NK-92 treated with Interleukin-12 subunit alpha and Interleukin-12 subunit beta, amount 100 ng/mL, for 24 hours (cell line): ENCODE data around the gene SLC16A9.
"Not testable (repeated sequence)": the region's sequence is repeated elsewhere in the genome, so short reads cannot be mapped to it uniquely, and the experiment has no call there.

Experiments used
- DNase-seq: peaks from one replicate; lab custom pipeline; 2025; lab: John Stamatoyannopoulos, UW

The SLC16A9 gene, protein sequence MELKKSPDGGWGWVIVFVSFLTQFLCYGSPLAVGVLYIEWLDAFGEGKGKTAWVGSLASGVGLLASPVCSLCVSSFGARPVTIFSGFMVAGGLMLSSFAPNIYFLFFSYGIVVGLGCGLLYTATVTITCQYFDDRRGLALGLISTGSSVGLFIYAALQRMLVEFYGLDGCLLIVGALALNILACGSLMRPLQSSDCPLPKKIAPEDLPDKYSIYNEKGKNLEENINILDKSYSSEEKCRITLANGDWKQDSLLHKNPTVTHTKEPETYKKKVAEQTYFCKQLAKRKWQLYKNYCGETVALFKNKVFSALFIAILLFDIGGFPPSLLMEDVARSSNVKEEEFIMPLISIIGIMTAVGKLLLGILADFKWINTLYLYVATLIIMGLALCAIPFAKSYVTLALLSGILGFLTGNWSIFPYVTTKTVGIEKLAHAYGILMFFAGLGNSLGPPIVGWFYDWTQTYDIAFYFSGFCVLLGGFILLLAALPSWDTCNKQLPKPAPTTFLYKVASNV

DNA sequence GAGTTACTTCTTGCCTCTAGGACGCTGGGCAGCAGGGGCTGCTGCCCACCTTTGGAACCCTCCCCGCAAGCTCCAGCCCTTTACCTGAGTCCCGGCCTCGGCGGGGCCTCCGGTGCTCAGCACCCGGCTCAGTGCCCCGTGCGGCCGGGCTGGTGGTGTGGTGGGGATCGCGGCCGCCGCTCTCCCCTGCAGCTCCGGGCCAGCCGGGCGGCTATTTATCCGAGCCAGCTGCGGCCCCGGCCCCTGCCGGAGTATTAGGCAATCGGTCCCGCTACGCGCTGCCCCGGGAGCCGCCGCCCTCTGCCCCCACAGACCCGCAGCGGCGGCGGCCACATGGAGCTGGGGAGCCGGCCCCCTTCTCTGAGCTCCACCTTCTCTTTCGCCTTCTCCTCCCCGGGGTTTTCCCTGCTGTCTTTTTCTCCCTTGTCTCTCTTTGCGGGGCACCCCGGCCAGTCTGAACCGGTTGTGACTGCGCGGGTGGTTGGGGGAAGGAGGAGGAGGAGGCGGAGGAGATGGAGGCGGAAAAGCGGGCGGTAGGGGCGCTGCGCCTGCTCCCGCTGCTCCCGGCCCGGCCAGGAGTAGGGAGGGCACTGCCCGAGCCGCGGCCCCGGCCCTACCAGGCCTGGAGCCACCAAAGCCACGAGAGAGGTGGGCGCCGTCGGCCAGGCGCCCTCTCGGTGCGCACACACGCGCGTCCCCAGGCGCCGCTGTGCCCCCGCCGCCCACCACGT lies at the start of gene SLC16A9:
SLC16A9 (minus strand) TSS at position 456 of the 731 bp plus-strand sequence. CDS start 25,559 bp downstream, outside the sequence.
- no peak for DNase-seq

DNA sequence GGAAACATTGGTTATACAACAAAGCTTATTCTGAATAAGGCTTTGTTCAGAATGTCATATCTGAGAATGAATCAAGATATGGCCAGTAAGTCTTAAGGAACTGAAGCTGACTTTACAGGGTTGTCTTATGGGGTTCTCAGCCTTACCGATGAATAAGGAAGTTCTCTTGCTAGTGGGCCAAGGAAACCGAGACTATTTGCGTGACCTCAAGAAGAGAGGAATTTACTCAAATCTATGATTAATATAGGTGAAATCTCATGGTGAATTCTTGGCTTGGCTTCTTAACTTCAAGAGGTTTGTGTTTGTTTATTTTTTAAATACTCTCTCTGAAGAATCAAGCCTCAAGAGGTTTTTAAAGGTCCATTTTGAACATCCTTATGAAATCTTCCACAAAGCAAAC lies 48.3 kb upstream of the SLC16A9 start:
- DNase-seq: no peak

DNA sequence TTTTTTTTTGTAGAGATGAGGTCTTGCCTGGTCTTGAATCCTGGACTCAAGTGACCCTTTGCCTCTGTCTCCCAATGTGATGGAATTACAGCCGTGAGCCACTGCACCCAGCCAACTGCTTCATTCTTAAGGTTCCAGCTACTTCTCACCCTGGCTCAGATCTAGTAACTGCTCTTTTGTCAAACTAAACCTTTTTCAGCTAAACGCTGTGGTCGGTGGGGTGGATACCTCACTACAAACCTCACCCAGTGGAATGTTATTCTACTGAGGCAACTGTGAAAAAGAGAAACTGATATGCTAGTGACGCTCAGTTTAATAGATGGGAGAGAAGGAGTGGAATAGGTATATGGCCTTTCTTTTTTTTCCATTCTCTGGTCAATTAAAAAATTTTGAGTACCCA lies 45.3 kb upstream of the SLC16A9 start:
- DNase-seq: no peak

DNA sequence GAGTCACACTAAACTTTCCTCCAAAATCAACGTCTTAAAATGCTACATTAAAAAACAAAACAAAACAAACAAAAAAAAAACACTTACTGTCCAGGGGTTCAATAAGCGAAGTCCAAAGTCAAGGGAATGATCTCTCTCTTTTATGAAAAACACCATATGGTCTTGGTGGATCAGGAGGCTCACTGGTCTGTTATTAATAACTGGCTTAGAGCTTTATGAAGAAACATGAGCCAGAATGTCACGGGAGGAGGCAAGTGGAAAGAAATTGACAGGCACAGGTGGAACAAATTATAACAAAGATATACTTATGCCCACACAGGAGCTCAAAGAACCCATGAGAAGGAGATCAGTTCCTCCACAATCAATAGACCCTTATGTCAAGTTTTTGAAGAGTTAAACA lies 43.6 kb upstream of the SLC16A9 start, which contains the start of gene MRLN:
MRLN (minus strand) TSS at position 189 of the 400 bp plus-strand sequence.
- DNase-seq: no peak

DNA sequence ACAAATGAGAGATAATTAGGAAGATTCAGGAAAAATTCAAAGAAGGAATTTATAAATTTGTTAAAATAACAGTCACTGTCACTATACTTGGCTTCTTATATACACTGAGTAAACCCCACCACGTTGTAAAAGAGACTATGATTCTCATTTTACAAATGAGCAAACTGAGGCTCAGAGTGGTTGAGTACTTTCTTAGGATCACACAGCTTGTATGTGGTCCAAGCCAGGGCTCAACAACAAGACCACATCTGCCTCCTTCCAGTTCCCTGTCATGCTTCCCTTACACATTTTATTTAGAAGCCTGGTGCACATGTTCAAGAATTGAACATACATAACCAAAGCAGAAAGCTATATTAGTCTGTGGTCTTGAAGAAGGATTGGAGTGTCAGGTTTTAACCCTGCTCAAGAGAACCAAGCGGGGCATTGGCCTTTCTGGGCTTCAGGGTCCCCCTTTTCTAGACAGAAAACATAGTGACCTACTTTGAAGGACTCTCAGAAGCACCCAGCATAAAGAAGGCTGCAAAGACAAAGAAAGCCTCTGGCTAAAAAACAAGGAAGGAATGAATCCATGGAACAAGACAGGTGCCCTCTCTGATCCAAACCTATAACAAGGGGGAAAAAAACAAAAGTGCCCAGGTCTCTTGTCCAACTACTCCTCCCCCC lies 42.8 kb upstream of the SLC16A9 start:
- DNase-seq: no peak

DNA sequence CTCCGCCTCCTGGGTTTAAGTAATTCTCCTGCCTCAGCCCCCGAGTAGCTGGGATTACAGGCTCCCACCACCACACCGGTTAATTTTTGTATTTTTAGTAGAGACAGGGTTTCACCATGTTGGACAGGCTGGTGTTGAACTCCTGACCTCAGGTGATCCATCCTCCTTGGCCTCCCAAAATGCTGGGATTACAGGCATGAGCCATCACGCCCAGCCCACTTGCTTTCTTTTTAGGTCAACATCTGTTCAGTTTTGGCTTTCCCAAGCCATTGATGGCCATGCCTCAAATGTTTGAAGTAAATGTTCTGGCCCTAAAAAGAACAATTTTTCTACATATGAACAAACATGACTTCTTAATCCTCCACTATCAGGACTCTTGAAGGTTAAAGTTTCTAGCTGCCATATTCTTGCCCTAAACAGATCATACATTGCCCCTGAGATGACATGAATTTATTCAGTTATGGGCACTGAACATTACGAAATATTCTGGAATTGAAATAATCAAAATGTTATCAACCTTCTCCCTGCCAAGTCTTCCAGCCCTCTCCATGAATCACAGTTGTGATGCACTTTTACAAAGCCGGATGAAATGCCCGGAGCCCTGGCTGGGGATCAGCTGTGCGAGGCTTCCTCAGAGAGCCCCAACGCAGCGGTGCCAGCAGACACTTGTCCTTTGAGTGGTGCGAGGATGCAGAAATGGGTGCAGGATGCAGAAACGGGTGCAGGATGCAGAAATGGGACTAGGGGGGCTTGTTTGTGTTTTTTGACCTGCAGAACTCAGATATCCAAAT lies 40.7 kb upstream of the SLC16A9 start:
- DNase-seq: no peak

DNA sequence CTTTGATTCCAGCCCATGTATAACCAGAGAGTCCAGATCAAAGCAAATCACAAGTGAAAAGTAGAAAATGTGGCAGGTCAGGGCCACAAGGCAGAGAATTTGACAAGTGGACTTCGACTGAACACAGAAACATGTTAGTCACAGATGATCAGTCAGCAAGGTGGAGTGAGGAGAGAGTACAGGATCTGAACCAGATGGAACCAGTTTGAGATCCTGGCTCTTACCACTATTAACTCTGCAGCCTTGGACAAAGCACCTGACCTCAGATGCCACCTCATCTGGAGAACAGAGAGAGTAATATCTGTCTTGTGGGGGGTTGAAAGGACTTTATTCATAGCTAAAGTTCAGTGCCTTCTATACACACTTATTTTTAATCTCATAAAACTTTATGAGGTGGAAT lies 39.2 kb upstream of the SLC16A9 start:
- no peak for DNase-seq

DNA sequence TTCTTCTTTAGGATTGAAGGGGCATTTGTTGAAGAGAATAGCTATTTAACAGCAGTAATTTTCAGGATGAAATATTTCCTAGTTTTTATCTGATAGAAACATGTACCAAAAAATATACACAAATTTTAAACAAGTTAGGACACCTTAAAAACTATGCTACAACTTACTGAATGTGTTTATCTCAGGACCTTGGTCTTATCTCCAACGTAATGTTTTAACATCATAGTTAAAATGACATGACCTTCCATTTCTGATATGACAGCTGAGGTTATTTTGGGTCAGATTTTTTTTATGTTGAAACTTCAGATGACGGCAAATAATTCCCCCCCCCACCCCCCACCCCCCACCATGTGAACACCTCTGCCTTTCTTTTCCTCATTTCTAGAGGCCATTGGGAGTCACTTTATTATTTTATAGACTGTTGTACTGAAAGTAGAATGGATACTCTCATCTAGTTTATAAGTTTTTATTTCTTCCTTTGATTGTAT lies 35.6 kb upstream of the SLC16A9 start:
- DNase-seq: no peak

DNA sequence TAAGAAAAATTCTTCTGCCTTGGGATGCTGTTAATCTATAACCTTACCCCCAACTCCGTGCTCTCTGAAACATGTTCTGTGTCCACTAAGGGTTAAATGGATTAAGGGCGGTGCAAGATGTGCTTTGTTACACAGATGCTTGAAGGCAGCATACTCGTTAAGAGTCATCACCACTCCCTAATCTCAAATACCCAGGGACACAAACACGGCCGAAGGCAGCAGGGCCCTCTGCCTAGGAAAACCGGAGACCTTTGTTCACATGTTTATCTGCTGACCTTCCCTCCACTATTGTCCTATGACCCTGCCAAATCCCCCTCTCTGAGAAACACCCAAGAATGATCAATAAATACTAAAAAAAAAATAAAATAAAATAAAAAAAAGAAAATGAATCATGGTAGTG lies 35.1 kb upstream of the SLC16A9 start:
- not testable (repeated sequence) for DNase-seq

DNA sequence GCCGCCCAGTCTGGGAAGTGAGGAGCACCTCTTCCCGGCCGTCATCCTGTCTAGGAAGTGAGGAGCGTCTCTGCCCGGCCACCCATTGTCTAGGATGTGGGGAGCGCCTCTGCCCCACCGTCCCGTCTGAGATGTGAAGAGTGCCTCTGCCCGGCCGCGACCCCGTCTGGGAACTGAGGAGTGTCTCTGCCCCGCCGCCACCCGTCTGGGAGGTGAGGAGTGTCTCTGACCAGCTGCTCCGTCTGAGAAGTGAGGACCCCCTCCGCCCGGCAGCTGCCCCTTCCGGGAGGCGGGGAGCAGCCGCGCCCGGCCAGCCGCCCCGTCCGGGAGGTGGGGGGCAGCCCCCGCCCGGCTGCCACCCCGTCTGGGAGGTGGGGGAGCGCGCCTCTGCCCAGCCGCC lies 34.5 kb upstream of the SLC16A9 start:
- not testable (repeated sequence) for DNase-seq

DNA sequence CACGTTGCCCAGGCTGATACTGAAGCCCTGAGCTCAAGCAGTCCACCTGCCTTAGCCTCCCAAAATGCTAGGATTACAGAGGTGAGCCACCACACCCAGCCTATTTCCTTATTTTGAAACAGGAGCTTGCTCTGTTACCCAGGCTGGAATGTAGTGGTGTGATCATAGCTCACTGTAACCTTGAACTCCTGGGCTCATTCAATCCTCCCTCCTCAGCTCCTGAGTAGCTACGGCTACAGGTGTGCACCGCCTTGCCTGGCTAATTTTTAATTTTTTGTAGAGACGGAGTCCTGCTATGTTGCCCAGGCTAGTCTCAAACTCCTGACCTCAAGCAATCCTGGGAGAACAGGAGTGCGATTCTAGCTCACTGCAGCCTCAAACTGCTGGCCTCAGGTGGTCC lies 31.9 kb upstream of the SLC16A9 start:
- DNase-seq: no peak

DNA sequence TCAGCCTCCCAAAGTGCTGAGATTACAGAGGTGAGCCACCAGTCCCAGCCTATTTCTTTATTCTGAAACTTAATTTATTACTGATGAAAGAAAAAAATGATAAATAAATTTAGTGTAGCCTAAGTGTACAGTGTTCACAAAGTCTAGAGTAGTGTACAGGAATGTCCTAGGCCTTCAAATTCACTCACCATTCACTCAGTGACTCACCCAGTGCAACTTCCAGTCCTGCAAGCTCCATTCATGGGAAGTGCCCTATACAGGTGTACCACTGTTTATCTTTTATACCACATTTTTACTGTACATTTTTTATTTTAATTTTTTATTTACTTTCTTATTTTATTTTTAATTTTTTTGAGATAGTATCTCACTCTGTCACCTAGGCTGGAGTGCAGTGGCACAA lies 31.4 kb upstream of the SLC16A9 start:
- DNase-seq: no peak

DNA sequence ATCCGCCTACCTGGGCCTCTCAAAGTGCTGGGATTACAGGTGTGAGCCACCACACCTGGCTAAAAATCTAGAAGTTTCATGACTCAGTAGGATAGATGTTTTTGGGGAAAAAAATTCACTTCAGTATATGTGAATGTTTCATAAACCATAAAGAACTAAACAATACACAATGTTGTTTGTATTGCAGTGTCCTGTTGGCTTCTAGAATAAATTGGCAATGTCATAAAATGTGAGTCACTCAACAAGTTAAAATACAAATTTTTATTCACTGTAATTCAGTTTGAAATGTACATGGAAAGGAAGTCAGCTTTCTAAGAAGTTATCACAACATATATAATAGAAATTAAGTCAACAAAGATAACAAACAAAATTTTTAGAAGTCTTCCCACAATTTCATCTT lies 27.1 kb upstream of the SLC16A9 start:
- no peak for DNase-seq

DNA sequence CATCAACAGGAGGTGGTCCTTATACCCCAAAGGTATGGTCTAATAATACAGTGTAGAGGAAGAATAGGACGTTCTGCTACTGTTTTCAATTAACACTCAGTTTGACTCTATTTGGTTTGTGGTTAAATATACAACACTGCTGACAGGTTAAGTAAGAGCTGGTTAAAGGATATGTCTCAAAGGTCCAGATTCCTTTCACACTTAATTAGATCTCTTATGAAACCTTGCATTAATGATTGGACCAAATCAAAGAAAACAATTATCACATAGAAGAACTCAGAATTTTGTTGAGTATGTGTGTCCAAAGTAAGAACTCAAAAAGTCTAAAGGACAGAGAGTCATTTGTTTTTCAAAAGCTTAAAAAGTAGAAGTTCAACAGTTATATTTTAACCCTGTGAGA lies 25.6 kb upstream of the SLC16A9 start:
- no peak for DNase-seq

DNA sequence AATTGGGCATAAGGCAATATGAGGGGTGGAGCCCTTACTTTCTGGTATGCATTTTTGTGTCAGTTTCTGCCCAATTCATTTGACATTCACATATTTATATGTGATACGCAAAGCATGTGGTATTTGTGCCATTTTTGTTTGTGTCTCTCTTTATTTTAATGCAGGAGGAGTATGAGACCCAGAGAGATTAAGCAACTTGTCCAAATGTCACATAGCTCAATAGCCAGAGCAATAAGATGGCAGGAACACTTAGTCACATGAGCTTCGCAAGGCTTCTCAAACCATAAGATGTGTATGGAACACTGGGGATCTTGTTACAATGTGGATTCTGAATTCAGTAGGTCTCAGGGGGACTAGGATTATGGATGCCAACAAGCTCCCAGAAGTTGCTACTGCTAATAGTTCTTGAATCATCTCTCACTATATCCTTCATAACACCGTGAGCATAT lies 24.4 kb upstream of the SLC16A9 start:
- no peak for DNase-seq

DNA sequence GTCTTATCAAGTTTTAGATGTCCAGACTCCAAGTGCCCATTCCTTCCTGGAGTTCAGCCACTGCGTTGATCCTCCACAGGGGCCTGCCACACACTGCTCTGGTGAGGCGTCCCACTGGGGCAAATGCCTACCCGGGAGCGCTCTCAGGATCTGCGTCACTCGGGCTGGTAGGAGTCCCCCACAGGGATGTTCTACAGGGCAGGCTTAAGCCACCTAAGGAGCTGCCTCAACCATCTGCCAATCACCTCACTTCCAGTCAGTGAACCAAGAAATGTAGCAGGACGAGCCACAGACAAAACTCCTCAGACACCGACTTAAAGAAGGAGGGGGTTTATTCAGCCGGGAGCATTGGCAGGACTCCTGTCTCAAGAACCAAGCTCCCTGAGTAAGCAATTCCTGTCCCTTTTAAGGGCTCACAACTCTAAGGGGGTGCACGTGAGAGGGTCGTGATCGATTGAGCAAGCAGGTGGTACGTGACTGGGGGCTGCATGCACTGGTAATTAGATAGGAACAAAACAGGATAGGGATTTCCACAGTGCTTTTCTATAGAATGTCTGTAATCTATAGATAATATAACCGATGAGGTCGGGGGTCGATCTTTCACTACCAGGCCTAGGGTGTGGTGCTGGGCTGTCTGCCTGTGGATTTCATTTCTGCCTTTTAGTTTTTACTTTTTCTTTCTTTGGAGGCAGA lies 23.8 kb upstream of the SLC16A9 start:
- DNase-seq: not testable (repeated sequence)

DNA sequence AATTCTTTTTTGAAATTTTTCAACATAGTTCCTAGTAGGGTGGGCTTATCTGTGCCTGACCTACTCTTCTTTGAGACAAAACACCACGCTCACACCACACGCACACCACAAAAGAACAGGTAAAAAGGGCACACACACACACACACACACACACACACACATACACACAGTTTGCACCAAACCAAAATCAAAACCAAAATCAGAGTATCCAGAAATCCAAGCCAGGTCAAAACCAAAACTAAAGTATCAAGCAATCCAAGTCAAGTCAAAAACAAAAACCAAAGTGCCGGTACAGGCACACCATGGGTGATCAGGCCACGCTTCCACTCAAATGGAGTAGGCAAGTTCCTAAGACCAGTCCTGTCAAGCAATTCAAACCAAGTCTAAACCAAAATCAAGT lies 23.2 kb upstream of the SLC16A9 start:
- not testable (repeated sequence) for DNase-seq

DNA sequence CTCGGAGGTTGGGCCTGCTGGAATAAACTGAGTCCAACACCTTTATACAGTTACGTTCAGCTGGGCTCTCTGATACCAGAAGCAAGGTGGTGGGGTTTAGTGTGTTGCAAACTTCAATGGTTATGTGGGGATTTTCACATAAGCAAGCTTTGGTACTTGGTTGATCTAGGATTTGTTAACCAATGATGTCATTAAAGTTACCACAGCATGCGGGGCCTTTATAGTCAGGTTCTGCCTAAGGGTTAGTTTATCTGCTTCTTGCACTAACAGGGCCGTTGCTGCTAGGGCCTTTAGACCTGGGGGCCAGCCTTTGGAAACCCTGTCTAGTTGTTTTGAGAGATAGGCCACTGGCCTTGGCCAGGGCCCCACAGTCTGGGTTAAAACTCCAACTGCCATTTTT lies 19.5 kb upstream of the SLC16A9 start:
- not testable (repeated sequence) for DNase-seq

DNA sequence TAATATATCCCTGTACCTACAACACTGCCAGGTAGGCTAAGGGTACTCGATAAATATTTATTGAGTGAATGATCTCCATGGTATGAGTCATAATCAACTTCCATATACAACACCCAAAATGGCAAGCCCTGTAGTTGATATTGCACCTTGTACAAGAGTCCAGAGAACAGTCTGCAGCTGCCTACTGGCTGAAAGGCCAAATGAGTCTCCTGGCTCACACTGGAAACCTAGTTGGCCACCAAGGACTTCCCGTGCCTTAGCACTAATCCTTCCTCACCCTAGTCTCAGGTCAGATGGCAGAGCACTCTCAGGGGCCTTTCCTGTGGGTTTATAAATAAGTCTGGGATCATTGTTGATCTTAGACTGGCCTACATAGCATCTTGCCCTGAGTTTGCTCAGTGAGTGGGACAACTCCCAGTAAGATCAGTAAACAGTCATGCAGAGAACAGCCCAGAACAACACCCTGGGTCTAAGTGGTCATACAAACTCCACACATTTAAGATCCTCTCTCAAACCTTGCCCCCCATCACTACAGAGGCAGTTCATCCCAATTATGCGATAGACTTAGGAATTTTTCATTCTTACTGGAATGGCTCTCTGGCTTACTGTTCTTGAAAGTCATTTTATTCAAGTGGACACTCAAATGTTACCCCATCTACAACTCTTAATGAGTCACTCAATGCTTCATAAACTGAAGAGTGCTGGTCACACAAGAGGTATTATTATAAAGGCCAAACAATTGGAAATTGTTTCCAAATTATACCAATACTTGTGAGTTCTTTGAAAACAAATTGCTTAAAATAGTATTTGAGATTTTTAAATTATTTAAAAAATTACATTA lies 14.7 kb upstream of the SLC16A9 start:
- DNase-seq: no peak

DNA sequence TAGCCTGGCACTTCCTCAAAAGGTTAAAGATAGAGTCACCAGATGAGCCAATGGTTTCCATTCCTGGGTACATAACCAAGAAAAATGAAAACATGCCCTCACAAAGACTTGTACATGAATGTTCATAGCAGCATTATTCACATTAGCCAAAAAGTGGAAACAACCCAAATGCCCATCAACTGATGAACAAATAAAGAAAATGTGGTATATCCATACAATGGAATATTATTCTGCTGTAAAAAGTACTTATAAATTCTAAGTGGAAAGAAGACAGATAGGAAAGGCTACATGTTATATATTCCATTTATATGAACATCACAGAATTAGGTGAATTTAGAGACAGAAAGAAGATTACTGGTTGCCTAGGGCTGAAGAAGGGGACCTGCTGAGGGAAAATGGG lies 10.7 kb upstream of the SLC16A9 start:
- no peak for DNase-seq
